Muscle of leg (tissue), 11 donors: ENCODE measurements around the gene JARID2. TPM values are rescaled to one million over a fixed set of nuclear protein-coding genes. Genes with fewer than 3 reads are reported as not detected.

Source experiments
- DNase-seq: peaks from one replicate; pipeline ENCODE4 v3.0.0; 2013
- H3K27ac ChIP-seq: one replicate; pipeline ENCODE4 v1.5.1; 2013; ENCODE audit warnings: mild to moderate bottlenecking, low read length, control low read depth
- H3K27me3 ChIP-seq: one replicate; pipeline ENCODE4 v1.6.1; 2013; ENCODE audit warnings: low read length; ENCODE audit not compliant: control insufficient read depth, insufficient read depth
- H3K36me3 ChIP-seq: one replicate; pipeline ENCODE4 v1.6.1; 2013; ENCODE audit warnings: low read length; ENCODE audit not compliant: control insufficient read depth, insufficient read depth
- H3K4me1 ChIP-seq: one replicate; pipeline ENCODE4 v1.6.1; 2013; ENCODE audit warnings: low read length; ENCODE audit not compliant: control insufficient read depth, insufficient read depth
- H3K4me3 ChIP-seq: one replicate; pipeline ENCODE4 v1.5.1; 2013; ENCODE audit warnings: low read length, control low read depth
- H3K9me3 ChIP-seq: replicated peaks from 2 replicates; pipeline ENCODE4 v1.6.1; 2013; ENCODE audit warnings: low read depth, low read length; ENCODE audit not compliant: control insufficient read depth
- WGBS: methylation state at CpG from one replicate; pipeline ENCODE4 v1.1.5; 2013; ENCODE audit warnings: missing lambda C conversion rate; ENCODE audit not compliant: insufficient coverage; 5-methylcytosine and 5-hydroxymethylcytosine counted together
- polyA plus RNA-seq, 8 donors: library from polyadenylated mRNA; unstranded; fragments of 120-200 nt; gene quantifications; one replicate each; pipeline versions ENCODE4 v1.2.1 to v1.2.3, GENCODE V29; 2013; ENCODE audit warnings: inconsistent platforms in 1 of 8, low replicate concordance in 1 of 8; ENCODE audit not compliant: insufficient read length in 8 of 8, insufficient read depth in 1 of 8
- total RNA-seq: library from RNA; stranded (reverse); fragments of 120-200 nt; gene quantifications from one replicate; pipeline ENCODE4 v1.2.4, GENCODE V29; 2013

JARID2 gene
- total and polyA plus RNA-seq, 9 donors, result 9.8 to 15.3 (median 13.2) TPM

GRCh38 chr6:15246666-15247499 lies 1.0 kb downstream of the JARID2 start:
- H3K4me1 ChIP-seq, result peaks cover 13% of the 10 kb centered on the region

GRCh38 chr6:15247500-15248450 lies 1.9 kb downstream of the JARID2 start:
- H3K4me1 ChIP-seq, result peaks cover 13% of the 10 kb centered on the region
- H3K36me3 ChIP-seq, result no peaks in the 10 kb centered on the region
- peak; percentile 66 for DNase-seq
- H3K27ac ChIP-seq, result peak overlapping the region; percentile 85
- H3K4me3 ChIP-seq, result peak overlapping the region; percentile 99
- WGBS, result under 1% methylated on average over 44 of the region's 75 CpGs
- H3K27me3 ChIP-seq, result no peaks in the 10 kb centered on the region
- H3K9me3 ChIP-seq, result no peaks in the 10 kb centered on the region

More at GRCh38 chr6:15246666-15247499, 1.0 kb downstream of the JARID2 start:
- no peaks in the 10 kb centered on the region for H3K9me3 ChIP-seq
- peak overlapping the region; percentile 99 for H3K4me3 ChIP-seq
- 2% methylated on average over 11 of the region's 18 CpGs for WGBS
- no peaks in the 10 kb centered on the region for H3K27me3 ChIP-seq
- DNase-seq, result no peak
- peak overlapping the region; percentile 95 for H3K27ac ChIP-seq
- no peaks in the 10 kb centered on the region for H3K36me3 ChIP-seq

GRCh38 chr6:15248451-15249370 lies 2.8 kb downstream of the JARID2 start:
- no peaks in the 10 kb centered on the region for H3K27me3 ChIP-seq
- peaks cover 11% of the 10 kb centered on the region for H3K4me1 ChIP-seq
- peak overlapping the region; percentile 70 for H3K4me3 ChIP-seq
- under 1% methylated on average over 49 of the region's 83 CpGs for WGBS
- H3K9me3 ChIP-seq, result no peaks in the 10 kb centered on the region
- H3K27ac ChIP-seq, result peak overlapping the region; percentile 95
- H3K36me3 ChIP-seq, result no peaks in the 10 kb centered on the region
- DNase-seq, result peak; percentile 99

- WGBS, result 8% methylated on average over 2 of the region's 9 CpGs
- H3K27ac ChIP-seq, result peak overlapping the region; percentile 95
- H3K9me3 ChIP-seq, result no peaks in the 10 kb centered on the region
- H3K4me1 ChIP-seq, result peaks cover 14% of the 10 kb centered on the region
- no peak for DNase-seq
- no peaks in the 10 kb centered on the region for H3K36me3 ChIP-seq
- H3K27me3 ChIP-seq, result no peaks in the 10 kb centered on the region
- H3K4me3 ChIP-seq, result peak overlapping the region; percentile 70
Observed at GRCh38 chr6:15249371-15250019, 3.6 kb downstream of the JARID2 start.

GRCh38 chr6:15250187-15251168 lies 4.6 kb downstream of the JARID2 start:
- Histone ChIP-seq H3K27ac (no peak overlapping the region), H3K27me3 (no peaks in the 10 kb centered on the region), H3K4me3 (no peak overlapping the region), H3K9me3 (no peaks in the 10 kb centered on the region), H3K36me3 (no peaks in the 10 kb centered on the region), H3K4me1 (peaks cover 14% of the 10 kb centered on the region)
- WGBS, result 100% methylated on average over 1 of the region's 15 CpGs
- DNase-seq, result no peak

- Histone ChIP-seq H3K36me3 (no peaks in the 10 kb centered on the region), H3K27ac (no peak overlapping the region), H3K9me3 (no peaks in the 10 kb centered on the region), H3K4me3 (no peak overlapping the region), H3K27me3 (no peaks in the 10 kb centered on the region), H3K4me1 (peaks cover 21% of the 10 kb centered on the region)
- no peak for DNase-seq
- no CpG with 5 or more reads among the region's 3 CpGs for WGBS
Observed at GRCh38 chr6:15252195-15252594, 6.3 kb downstream of the JARID2 start.

GRCh38 chr6:15253203-15254022 lies 7.5 kb downstream of the JARID2 start:
- peaks cover 28% of the 10 kb centered on the region for H3K4me1 ChIP-seq
- no peaks in the 10 kb centered on the region for H3K36me3 ChIP-seq
- DNase-seq, result no peak
- no peaks in the 10 kb centered on the region for H3K27me3 ChIP-seq
- no peaks in the 10 kb centered on the region for H3K9me3 ChIP-seq
- H3K4me3 ChIP-seq, result no peak overlapping the region
- H3K27ac ChIP-seq, result no peak overlapping the region
- 84% methylated on average over 5 of the region's 14 CpGs for WGBS
